ENCODE results near the gene SMC1B. TPM values are rescaled to one million over a fixed set of nuclear protein-coding genes. Genes with fewer than 3 reads are reported as not detected.
"Not testable (repeated sequence)": the region's sequence is repeated elsewhere in the genome, so short reads cannot be mapped to it uniquely, and the experiment has no call there.

Gene SMC1B
- total and polyA plus RNA-seq, 4 donors = 0.02 to 0.05 TPM; not detected in 2

GRCh38 chr22:45450101-45450785 lies 36.8 kb upstream of the SMC1B start:
- Histone ChIP-seq H3K27ac (ENCODE audit: low read depth in 1 of 2, low read length in 2 of 2) (no peak overlapping the region), H3K36me3 (ENCODE audit: control insufficient read depth in 4 of 4, insufficient read depth in 3 of 4, low read depth in 1 of 4, low read length in 3 of 4) (no peaks in the 10 kb centered on the region), H3K4me3 (ENCODE audit: low read depth in 1 of 3, low read length in 3 of 3) (no peak overlapping the region), H3K9me3 (ENCODE audit: control insufficient read depth in 4 of 4, low read length in 3 of 4) (no peaks in the 10 kb centered on the region), H3K27me3 (ENCODE audit: control insufficient read depth in 4 of 4, insufficient read depth in 4 of 4, low read length in 3 of 4) (no peaks in the 10 kb centered on the region), H3K9ac (ENCODE audit: low read depth in 1 of 2, low read length in 2 of 2) (no peak overlapping the region), H3K4me1 (ENCODE audit: control insufficient read depth in 4 of 4, insufficient read depth in 4 of 4, low read length in 3 of 4) (no peaks in the 10 kb centered on the region)
- TF ChIP-seq RAD21 (IDR thresholded peaks at IDR 0.05) (no peak), TAF1 (conservative IDR thresholded peaks at IDR 0.05) (no peak), JUND (IDR thresholded peaks at IDR 0.05) (no peak), NR2F2 (IDR thresholded peaks at IDR 0.05) (no peak), ZBTB33 (IDR thresholded peaks at IDR 0.05) (no peak)
- no peak for DNase-seq (ENCODE audit: low spot score)
- 91% methylated on average over 16 of the region's 16 CpGs for WGBS

GRCh38 chr22:45449442-45449841 lies 36.0 kb upstream of the SMC1B start:
- H3K27me3 ChIP-seq (ENCODE audit: control insufficient read depth in 4 of 4, insufficient read depth in 4 of 4, low read length in 3 of 4); H3K4me3 ChIP-seq (ENCODE audit: low read depth in 1 of 3, low read length in 3 of 3); H3K36me3 ChIP-seq (ENCODE audit: control insufficient read depth in 4 of 4, insufficient read depth in 3 of 4, low read depth in 1 of 4, low read length in 3 of 4); H3K27ac ChIP-seq (ENCODE audit: low read depth in 1 of 2, low read length in 2 of 2); DNase-seq (ENCODE audit: low spot score); H3K9ac ChIP-seq (ENCODE audit: low read depth in 1 of 2, low read length in 2 of 2); H3K9me3 ChIP-seq (ENCODE audit: control insufficient read depth in 4 of 4, low read length in 3 of 4); H3K4me1 ChIP-seq (ENCODE audit: control insufficient read depth in 4 of 4, insufficient read depth in 4 of 4, low read length in 3 of 4): not testable (repeated sequence)
- 92% methylated on average over 5 of the region's 5 CpGs for WGBS

- no peak for TF ChIP-seq RAD21 (IDR thresholded peaks at IDR 0.05)
- no peak for TF ChIP-seq GABPA (IDR thresholded peaks at IDR 0.05 in 1 of 2, conservative IDR thresholded peaks at IDR 0.05 in 1 of 2)
- no peak for TF ChIP-seq JUND (IDR thresholded peaks at IDR 0.05)
- no peak for TF ChIP-seq MAX (IDR thresholded peaks at IDR 0.05)
- no peak for TF ChIP-seq REST (IDR thresholded peaks at IDR 0.05)
- no peak for TF ChIP-seq RXRA (IDR thresholded peaks at IDR 0.05)
- Histone ChIP-seq H3K9ac (ENCODE audit: low read depth in 1 of 2, low read length in 2 of 2) (no peak overlapping the region), H3K9me3 (ENCODE audit: control insufficient read depth in 4 of 4, low read length in 3 of 4) (no peaks in the 10 kb centered on the region), H3K36me3 (ENCODE audit: control insufficient read depth in 4 of 4, insufficient read depth in 3 of 4, low read depth in 1 of 4, low read length in 3 of 4) (no peaks in the 10 kb centered on the region), H3K4me1 (ENCODE audit: control insufficient read depth in 4 of 4, insufficient read depth in 4 of 4, low read length in 3 of 4) (no peaks in the 10 kb centered on the region), H3K27ac (ENCODE audit: low read depth in 1 of 2, low read length in 2 of 2) (no peak overlapping the region), H3K27me3 (ENCODE audit: control insufficient read depth in 4 of 4, insufficient read depth in 4 of 4, low read length in 3 of 4) (no peaks in the 10 kb centered on the region), H3K4me3 (ENCODE audit: low read depth in 1 of 3, low read length in 3 of 3) (no peak overlapping the region)
- no peak for DNase-seq (ENCODE audit: low spot score)
- 91% methylated on average over 9 of the region's 9 CpGs for WGBS
These were observed 35.0 kb upstream of the SMC1B start for GRCh38 chr22:45448431-45448830.

- not testable (repeated sequence) for H3K9ac ChIP-seq (ENCODE audit: low read depth in 1 of 2, low read length in 2 of 2)
These were observed 34.2 kb upstream of the SMC1B start for GRCh38 chr22:45447596-45447995.

More at GRCh38 chr22:45447596-45447995, 34.2 kb upstream of the SMC1B start:
- 96% methylated on average over 4 of the region's 4 CpGs for WGBS
- H3K4me1 ChIP-seq (ENCODE audit: control insufficient read depth in 4 of 4, insufficient read depth in 4 of 4, low read length in 3 of 4); DNase-seq (ENCODE audit: low spot score); H3K27ac ChIP-seq (ENCODE audit: low read depth in 1 of 2, low read length in 2 of 2); H3K27me3 ChIP-seq (ENCODE audit: control insufficient read depth in 4 of 4, insufficient read depth in 4 of 4, low read length in 3 of 4); H3K36me3 ChIP-seq (ENCODE audit: control insufficient read depth in 4 of 4, insufficient read depth in 3 of 4, low read depth in 1 of 4, low read length in 3 of 4); H3K4me3 ChIP-seq (ENCODE audit: low read depth in 1 of 3, low read length in 3 of 3); H3K9me3 ChIP-seq (ENCODE audit: control insufficient read depth in 4 of 4, low read length in 3 of 4): not testable (repeated sequence)
